Measurements from ENCODE around the gene COL9A1. TPM values are rescaled to one million over a fixed set of nuclear protein-coding genes. Genes with fewer than 3 reads are reported as not detected.

The COL9A1 gene
- total RNA-seq, 1 experiment from 2014 or later, result not detected

DNA sequence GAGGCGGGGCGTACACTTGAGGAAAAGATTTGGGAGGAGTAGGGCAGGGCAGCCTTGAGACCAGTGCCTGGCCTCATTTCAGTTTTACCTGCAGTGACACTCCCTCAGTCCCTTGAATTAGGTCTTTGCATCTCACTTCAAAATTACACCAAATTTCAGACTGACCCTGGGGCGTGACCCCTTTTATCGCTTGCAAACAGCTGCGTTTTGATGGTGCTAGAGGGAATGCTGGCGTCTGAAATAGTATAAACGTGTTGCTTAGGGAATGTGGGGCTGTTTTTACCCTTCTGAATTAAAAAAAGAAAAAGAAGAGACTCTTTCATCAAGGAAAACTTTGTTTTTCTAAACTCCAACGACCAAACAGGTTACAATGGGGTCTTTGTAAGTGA lies 21.0 kb downstream of the COL9A1 start:
- no TSS peak for BruUV-seq (replicated peaks)
- in situ Hi-C loops (cut with HindIII; ENCODE audit: low pct_unique_long_range_greater_than_20kb, low sequenced_read_pairs), result no loop called here
- POLR2A ChIA-PET, result interaction anchor here (0.6 kb wide), 1 partner anchor 912 kb away, joined by 3 read pairs; no protein-coding TSS in a partner anchor

DNA sequence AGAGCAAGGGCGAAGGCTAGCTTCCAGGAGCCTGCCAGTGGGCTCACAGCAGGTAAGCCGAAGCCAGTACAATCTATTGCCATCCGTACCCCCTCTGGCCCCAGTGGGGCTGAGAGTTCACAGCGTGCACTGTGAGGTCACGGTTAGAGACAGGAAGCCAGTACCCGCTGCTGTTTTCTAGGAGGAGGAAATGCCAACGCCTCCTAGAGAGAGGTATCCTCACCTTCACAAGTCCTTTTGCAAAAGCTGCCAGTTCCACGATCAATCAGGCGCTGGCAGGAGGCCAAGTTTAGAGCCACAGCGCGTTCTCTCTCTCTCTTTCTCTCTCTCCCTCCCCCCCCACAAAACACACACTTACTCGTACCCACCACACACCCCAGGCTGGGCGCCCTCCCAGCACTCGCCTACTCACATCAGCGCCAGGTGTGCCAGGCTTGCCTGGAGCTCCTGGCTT lies 22.5 kb downstream of the COL9A1 start:
- Histone ChIP-seq H3K4me1 (ENCODE audit: control insufficient read depth, insufficient read depth, low read length) (no peaks in the 10 kb centered on the region; the same call in 1 of the 2 replicates), H3K36me3 (ENCODE audit: control insufficient read depth, insufficient read depth, low read length) (no peaks in the 10 kb centered on the region), H3K27me3 (ENCODE audit: control insufficient read depth, insufficient read depth, low read length) (peaks cover 21% of the 10 kb centered on the region), H3K27ac (ENCODE audit: low read length) (no peak overlapping the region), H3K9me3 (ENCODE audit: control insufficient read depth, insufficient read depth, low read depth, low read length) (no peaks in the 10 kb centered on the region), H3K4me3 (ENCODE audit: low read depth in 2 of 2, low read length in 2 of 2) (no peak overlapping the region)
- BruUV-seq (replicated peaks), result no TSS peak
- 0 out of 2 replicates have a peak, but pooled peaks have one; percentile 56 for ATAC-seq
- in situ Hi-C loops (cut with HindIII; ENCODE audit: low pct_unique_long_range_greater_than_20kb, low sequenced_read_pairs), result no loop called here
- intact Hi-C loops (cut with micrococcal nuclease; ENCODE audit: unreplicated experiment), result no loop called here
- ChIA-PET POLR2A (no interaction called here), CTCF (no interaction called here)
- no peak for DNase-seq (ENCODE audit: low read depth, low spot score)
- TF ChIP-seq TCF7L2 (IDR thresholded peaks at IDR 0.05; ENCODE audit: low read depth, low read length), result no peak
- TF ChIP-seq, protein P1, sequence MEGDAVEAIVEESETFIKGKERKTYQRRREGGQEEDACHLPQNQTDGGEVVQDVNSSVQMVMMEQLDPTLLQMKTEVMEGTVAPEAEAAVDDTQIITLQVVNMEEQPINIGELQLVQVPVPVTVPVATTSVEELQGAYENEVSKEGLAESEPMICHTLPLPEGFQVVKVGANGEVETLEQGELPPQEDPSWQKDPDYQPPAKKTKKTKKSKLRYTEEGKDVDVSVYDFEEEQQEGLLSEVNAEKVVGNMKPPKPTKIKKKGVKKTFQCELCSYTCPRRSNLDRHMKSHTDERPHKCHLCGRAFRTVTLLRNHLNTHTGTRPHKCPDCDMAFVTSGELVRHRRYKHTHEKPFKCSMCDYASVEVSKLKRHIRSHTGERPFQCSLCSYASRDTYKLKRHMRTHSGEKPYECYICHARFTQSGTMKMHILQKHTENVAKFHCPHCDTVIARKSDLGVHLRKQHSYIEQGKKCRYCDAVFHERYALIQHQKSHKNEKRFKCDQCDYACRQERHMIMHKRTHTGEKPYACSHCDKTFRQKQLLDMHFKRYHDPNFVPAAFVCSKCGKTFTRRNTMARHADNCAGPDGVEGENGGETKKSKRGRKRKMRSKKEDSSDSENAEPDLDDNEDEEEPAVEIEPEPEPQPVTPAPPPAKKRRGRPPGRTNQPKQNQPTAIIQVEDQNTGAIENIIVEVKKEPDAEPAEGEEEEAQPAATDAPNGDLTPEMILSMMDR (IDR thresholded peaks at IDR 0.05), result no peak
- no peak for TF ChIP-seq POLR2AphosphoS5 (IDR thresholded peaks at IDR 0.05; ENCODE audit: low read depth, low read length)
- TF ChIP-seq, protein P2, sequence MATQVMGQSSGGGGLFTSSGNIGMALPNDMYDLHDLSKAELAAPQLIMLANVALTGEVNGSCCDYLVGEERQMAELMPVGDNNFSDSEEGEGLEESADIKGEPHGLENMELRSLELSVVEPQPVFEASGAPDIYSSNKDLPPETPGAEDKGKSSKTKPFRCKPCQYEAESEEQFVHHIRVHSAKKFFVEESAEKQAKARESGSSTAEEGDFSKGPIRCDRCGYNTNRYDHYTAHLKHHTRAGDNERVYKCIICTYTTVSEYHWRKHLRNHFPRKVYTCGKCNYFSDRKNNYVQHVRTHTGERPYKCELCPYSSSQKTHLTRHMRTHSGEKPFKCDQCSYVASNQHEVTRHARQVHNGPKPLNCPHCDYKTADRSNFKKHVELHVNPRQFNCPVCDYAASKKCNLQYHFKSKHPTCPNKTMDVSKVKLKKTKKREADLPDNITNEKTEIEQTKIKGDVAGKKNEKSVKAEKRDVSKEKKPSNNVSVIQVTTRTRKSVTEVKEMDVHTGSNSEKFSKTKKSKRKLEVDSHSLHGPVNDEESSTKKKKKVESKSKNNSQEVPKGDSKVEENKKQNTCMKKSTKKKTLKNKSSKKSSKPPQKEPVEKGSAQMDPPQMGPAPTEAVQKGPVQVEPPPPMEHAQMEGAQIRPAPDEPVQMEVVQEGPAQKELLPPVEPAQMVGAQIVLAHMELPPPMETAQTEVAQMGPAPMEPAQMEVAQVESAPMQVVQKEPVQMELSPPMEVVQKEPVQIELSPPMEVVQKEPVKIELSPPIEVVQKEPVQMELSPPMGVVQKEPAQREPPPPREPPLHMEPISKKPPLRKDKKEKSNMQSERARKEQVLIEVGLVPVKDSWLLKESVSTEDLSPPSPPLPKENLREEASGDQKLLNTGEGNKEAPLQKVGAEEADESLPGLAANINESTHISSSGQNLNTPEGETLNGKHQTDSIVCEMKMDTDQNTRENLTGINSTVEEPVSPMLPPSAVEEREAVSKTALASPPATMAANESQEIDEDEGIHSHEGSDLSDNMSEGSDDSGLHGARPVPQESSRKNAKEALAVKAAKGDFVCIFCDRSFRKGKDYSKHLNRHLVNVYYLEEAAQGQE (IDR thresholded peaks at IDR 0.05; ENCODE audit: insufficient read depth in 1 of 2, low read depth in 2 of 2, low read length in 1 of 2), result no peak
- TF ChIP-seq SIN3A (IDR thresholded peaks at IDR 0.05; ENCODE audit: borderline replicate concordance, insufficient read depth, low read depth, low read length), result no peak

More for the DNA sequence above, 21.0 kb downstream of the COL9A1 start:
- intact Hi-C loops (cut with micrococcal nuclease; ENCODE audit: unreplicated experiment), result no loop called here
- Histone ChIP-seq H3K4me3 (ENCODE audit: low read depth in 2 of 2, low read length in 2 of 2) (no peak overlapping the region), H3K27ac (ENCODE audit: low read length) (no peak overlapping the region), H3K27me3 (ENCODE audit: control insufficient read depth, insufficient read depth, low read length) (peaks cover 30% of the 10 kb centered on the region), H3K4me1 (ENCODE audit: control insufficient read depth, insufficient read depth, low read length) (no peaks in the 10 kb centered on the region; the same call in 1 of the 2 replicates), H3K36me3 (ENCODE audit: control insufficient read depth, insufficient read depth, low read length) (no peaks in the 10 kb centered on the region; the same call in 1 of the 2 replicates), H3K9me3 (ENCODE audit: control insufficient read depth, insufficient read depth, low read depth, low read length) (no peaks in the 10 kb centered on the region)
- ATAC-seq (no peak), DNase-seq (ENCODE audit: low read depth, low spot score) (no peak)
- CTCF ChIA-PET, result no interaction called here
- TF ChIP-seq, protein P2 (IDR thresholded peaks at IDR 0.05; ENCODE audit: insufficient read depth in 1 of 2, low read depth in 2 of 2, low read length in 1 of 2), result no peak
- TF ChIP-seq POLR2AphosphoS5 (IDR thresholded peaks at IDR 0.05; ENCODE audit: low read depth, low read length) (no peak), TCF7L2 (IDR thresholded peaks at IDR 0.05; ENCODE audit: low read depth, low read length) (no peak), SIN3A (IDR thresholded peaks at IDR 0.05; ENCODE audit: borderline replicate concordance, insufficient read depth, low read depth, low read length) (no peak)
- TF ChIP-seq, protein P1 (IDR thresholded peaks at IDR 0.05), result no peak
